Fibroblast of the aortic adventitia (primary cell): ENCODE measurements around the gene COMP. TPM values are rescaled to one million over a fixed set of nuclear protein-coding genes. Genes with fewer than 3 reads are reported as not detected.
A peak's percentile ranks its signal among the peaks of the same experiment; 100 is the strongest.

Experiments used
- DNase-seq: peaks from one replicate; pipeline ENCODE4 v3.0.0-alpha.2; 2010; ENCODE audit warnings: low read depth
- H3K4me3 ChIP-seq: 2 replicates; pipeline ENCODE4 v1.5.1; 2011; ENCODE audit warnings: low read depth, mild to moderate bottlenecking, control low read depth, low read length, moderate library complexity
- total RNA-seq: library from RNA; depleted of rRNA; stranded (reverse); fragments of >200 nt; gene quantifications from 2 replicates; pipeline ENCODE4 v1.2.3, GENCODE V29; 2012; ENCODE audit warnings: low replicate concordance
- TF ChIP-seq, protein P1 (sequence below): IDR thresholded peaks from 2 replicates; pipeline ENCODE4 v1.5.1; 2011; ENCODE audit warnings: mild to moderate bottlenecking, low read length, control low read depth, inconsistent platforms; ENCODE audit not compliant: insufficient read depth

The COMP gene
- total RNA-seq, 1 donor: 0.63 TPM

DNA sequence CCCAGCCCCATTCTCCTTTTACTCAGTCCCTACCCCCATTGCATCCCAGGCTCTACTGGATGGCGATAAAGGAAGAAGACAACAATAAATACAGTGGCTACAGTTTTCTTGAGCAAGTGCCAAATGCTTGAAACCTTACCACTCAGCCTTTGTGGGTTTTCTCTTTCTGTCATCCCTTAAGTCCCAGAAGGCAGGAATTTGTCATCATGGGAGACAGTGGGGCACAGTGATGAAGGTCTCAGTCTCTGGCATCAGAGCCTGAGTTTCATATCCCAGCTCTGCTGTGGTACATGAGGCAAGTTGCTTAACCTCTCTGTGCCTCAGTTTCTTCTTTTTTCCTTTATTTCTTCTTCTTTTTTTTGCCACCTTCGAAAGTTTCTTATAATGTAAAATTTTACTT lies 5.1 kb upstream of the COMP start:
- TF ChIP-seq, protein P1, sequence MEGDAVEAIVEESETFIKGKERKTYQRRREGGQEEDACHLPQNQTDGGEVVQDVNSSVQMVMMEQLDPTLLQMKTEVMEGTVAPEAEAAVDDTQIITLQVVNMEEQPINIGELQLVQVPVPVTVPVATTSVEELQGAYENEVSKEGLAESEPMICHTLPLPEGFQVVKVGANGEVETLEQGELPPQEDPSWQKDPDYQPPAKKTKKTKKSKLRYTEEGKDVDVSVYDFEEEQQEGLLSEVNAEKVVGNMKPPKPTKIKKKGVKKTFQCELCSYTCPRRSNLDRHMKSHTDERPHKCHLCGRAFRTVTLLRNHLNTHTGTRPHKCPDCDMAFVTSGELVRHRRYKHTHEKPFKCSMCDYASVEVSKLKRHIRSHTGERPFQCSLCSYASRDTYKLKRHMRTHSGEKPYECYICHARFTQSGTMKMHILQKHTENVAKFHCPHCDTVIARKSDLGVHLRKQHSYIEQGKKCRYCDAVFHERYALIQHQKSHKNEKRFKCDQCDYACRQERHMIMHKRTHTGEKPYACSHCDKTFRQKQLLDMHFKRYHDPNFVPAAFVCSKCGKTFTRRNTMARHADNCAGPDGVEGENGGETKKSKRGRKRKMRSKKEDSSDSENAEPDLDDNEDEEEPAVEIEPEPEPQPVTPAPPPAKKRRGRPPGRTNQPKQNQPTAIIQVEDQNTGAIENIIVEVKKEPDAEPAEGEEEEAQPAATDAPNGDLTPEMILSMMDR: no peak
- no peak for DNase-seq
- H3K4me3 ChIP-seq: no peak overlapping the region

DNA sequence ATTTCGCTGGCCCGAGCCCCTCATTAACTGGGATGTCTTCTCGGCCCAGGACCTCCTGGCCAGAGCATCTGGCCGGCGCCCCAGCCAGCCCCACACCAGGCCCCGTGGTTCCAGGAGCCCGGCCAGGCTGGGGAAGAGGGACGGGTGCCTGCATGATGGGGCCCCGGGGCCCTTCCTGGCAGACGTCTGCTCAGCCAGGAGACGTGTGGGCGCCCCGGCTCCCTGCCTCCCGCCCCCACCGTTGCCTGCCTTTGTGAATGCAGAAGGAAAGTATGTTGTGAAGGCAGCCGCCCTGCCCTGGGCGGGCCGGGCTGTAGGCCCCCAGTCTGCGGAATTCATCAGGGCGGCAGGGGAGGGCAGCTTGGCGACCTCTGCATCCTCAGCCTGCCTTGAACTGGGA lies 4.4 kb upstream of the COMP start:
- peak; percentile 53 for DNase-seq
- TF ChIP-seq, protein P1: no peak
- no peak overlapping the region for H3K4me3 ChIP-seq

DNA sequence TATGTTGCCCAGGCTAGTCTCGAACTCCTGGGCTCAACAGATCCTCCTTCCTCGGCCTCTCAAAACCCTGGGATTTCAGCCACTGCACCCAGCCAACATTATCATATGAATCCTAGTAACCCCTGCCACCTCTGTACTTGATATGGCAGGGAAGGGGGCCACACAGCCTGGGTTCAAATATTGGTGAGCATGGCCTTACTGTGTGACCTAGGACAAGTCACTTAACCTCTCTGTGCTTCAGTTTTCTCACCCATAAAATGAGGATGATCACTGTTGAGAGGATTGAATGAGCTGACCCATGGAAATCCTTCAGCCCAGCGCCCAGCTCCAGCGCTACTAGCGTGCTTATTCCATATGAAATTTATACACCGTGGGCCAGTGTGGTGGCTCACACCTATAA lies 3.6 kb upstream of the COMP start:
- TF ChIP-seq, protein P1: no peak
- no peak overlapping the region for H3K4me3 ChIP-seq
- no peak for DNase-seq

DNA sequence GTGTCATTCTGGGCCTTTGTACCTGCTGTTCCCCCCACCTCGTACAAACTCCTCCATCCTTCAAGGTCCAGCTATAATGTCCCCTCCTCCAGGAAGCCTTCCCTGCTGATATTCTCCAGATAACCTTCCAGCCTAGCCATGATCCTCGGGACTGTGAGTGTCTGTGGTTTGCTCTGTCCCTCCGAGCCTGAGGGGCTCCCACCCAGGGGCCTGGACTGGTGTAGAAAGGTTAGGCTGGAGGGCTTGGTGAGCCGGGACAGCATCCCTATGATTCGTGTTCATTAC lies 2.9 kb upstream of the COMP start:
- no peak for DNase-seq
- TF ChIP-seq, protein P1: no peak

DNA sequence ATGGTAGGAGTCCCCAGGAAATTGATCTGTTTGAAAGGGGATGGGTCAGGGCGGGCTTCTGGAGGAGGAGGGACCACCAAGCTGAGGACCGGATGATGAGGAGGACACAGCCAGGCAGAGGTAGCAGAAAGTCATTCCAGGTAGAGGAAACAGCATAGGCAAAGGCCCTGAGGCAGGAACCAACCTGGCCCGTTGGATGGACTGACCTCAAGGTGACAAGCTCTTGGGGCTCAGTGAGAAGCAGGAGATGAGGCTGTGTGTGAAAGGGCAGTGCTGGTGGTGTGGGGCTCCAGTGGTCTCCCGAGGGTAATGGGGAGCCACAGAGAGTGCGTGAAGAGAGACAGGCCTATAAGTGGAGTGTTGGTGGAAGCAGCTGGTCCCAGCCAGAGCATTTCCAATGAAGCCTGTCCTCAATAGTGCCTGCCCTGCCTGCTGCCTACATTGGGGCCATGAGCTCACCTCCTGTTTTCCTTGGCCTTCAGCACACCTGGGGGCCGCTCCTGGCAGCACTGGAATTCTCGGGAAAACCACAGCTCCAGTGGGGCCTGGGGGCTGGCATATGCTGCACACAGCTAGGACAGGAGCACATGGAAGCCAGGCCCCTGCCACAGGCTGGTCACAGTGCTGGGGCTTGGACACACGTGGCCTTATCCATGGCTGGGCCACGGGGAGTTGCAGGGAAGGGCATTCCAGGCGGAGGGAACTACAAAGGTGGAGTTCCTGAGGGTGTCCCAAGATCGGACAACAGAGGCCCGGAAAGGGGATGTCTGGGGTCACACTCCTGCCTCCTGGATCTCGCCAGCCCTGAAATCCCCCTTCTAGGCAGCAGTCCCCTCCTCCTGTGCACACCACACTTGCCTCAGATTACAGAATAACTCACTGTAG lies 2.3 kb upstream of the COMP start:
- TF ChIP-seq, protein P1: no peak
- DNase-seq: no peak
- H3K4me3 ChIP-seq: no peak overlapping the region

More for the DNA sequence above, 2.9 kb upstream of the COMP start:
- H3K4me3 ChIP-seq: no peak overlapping the region

DNA sequence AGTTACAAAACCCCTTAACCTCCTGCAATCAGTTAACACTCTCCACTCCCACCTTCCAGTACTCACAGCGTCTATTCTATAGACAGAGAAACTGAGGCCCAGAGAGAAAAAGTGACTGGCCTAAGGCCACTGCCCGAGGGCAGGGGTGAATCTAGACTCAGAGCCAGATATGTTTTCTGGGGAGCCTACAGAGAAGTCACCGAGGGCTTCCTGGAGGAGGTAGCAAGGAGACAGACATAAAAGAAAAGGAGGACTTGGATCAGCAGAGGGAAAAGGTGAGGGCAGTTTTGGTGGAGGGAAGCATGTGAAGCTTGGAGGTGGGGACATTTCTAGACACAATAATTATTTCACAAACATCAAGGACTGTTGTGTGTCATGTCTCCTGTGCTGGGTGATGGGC lies 1.6 kb upstream of the COMP start:
- no peak for DNase-seq
- no peak overlapping the region for H3K4me3 ChIP-seq
- TF ChIP-seq, protein P1: no peak

DNA sequence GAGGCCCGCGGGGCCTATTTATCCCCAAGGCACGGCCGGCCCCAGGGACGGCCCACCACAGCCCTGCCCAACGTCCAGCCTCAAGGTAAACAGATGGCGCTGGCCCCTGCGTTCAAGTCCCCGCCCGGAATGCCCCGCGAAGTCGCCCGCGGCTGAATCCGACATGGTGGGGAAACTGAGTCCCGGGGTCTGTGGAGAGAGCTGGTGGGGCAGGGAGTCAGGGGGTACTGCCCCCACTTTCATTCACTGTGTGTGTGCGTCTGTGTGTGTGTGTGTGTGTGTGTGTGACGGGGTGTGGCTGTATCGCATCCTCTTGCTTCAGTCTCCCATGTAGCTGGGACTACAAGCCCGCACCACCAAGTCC lies 192 bp upstream of the COMP start:
- H3K4me3 ChIP-seq: no peak overlapping the region
- TF ChIP-seq, protein P1: no peak
- no peak for DNase-seq
